ENCODE measurements around the gene SECISBP2L.

SECISBP2L gene

DNA sequence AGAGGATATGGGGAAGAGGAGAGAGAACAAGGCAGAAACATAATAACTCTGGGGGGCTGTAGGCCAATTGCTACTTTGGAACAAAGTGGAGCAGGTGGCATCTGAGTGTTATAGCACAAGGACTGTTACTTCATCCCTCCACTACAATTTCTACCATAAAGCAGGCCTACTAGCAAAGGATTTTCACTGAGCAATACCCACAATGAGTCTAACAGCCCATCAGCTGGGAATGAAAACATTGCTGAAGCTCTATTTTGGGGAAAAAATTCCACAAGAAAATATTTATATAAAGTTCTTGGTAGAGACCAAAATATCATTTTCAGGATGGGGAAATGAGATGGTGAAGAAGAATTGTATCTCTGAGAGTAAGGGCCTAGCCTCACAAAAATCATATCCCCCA lies 78.9 kb downstream of the SECISBP2L start:
- no peak for ATAC-seq
- Mint-ChIP-seq H3K4me3 (no peak overlapping the region), H3K9me3 (no peaks in the 10 kb centered on the region), H3K4me1 (peaks cover 21% of the 10 kb centered on the region), H3K36me3 (no peaks in the 10 kb centered on the region), H3K27ac (no peak overlapping the region), H3K27me3 (peaks cover 51% of the 10 kb centered on the region)

- H3K4me3 Mint-ChIP-seq: no peak overlapping the region
- peaks cover 21% of the 10 kb centered on the region for H3K4me1 Mint-ChIP-seq
- no peaks in the 10 kb centered on the region for H3K9me3 Mint-ChIP-seq
- peak; percentile 84 for ATAC-seq
- H3K27ac Mint-ChIP-seq: no peak overlapping the region
- H3K27me3 Mint-ChIP-seq: peaks cover 45% of the 10 kb centered on the region
- H3K36me3 Mint-ChIP-seq: no peaks in the 10 kb centered on the region
Observed at GRCh38 chr15:48966595-48967301, 79.5 kb downstream of the SECISBP2L start.

GRCh38 chr15:48965972-48966371 lies 80.3 kb downstream of the SECISBP2L start:
- Mint-ChIP-seq H3K4me3 (no peak overlapping the region), H3K9me3 (no peaks in the 10 kb centered on the region), H3K4me1 (peaks cover 21% of the 10 kb centered on the region), H3K36me3 (no peaks in the 10 kb centered on the region), H3K27ac (no peak overlapping the region), H3K27me3 (peaks cover 47% of the 10 kb centered on the region)
- peak; percentile 37 for ATAC-seq

DNA sequence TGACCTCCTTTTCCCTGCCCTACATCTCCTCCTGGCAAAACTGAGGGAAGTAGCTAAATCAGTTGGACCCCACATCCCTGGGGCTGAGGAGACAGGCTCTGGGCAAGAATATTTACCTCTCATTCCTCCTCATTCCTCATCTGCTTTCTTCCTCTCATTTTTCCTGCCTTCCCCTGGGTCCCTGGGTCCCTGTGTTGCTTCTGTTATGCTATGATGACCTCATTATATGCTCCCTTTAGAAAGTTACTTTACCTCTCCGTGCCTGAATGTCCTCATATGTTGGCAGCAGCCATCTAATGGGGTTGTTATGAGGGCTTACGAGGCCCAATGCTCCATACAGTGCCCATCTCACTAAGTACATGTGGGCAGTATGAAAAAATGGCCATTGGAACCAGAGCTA lies 81.3 kb downstream of the SECISBP2L start:
- H3K27ac Mint-ChIP-seq: no peak overlapping the region
- ATAC-seq: no peak
- no peak overlapping the region for H3K4me3 Mint-ChIP-seq

DNA sequence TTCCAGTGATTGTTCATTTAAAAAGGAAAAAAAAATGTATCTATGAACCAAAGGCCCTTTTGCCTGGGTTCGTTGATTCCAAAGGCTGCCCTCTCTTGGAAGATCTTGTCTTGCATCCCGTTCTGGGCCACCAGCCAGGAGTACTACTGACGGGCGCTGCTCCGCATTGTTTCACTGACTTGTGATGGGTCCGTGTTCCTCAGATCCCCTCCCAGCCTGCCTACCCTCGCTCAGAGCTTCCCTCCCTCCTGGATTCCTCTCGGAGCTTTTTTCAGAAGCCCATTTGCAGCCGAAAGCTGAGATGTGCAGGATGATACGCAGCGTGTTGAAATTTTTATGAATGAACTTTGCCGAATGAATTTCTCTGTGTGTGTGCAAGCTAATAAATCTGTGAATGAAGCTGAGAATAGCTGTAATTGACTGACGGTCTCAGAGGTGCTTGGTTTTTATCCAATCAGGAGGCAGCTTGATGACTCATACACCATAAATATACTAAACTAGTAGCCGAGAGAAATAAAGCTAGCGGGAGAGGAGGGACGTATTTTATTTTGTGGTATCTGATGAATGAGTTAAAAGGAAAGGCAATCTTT lies 82.6 kb downstream of the SECISBP2L start, which contains the start of gene SHC4:
Gene SHC4 (minus strand): TSS at position 396 of the 590 bp plus-strand sequence. CDS start 904 bp downstream, outside the sequence.
- Mint-ChIP-seq H3K4me3 (peak within 1 kb of the TSS; percentile 66), H3K27me3 (peaks cover 53% of the 10 kb centered on the region)

More for the DNA sequence above, 81.3 kb downstream of the SECISBP2L start:
- Mint-ChIP-seq H3K9me3 (no peaks in the 10 kb centered on the region), H3K27me3 (peaks cover 52% of the 10 kb centered on the region), H3K36me3 (no peaks in the 10 kb centered on the region), H3K4me1 (peaks cover 21% of the 10 kb centered on the region)

GRCh38 chr15:48962662-48963523 lies 83.4 kb downstream of the SECISBP2L start:
- peak; percentile 21 for ATAC-seq
- Mint-ChIP-seq H3K9me3 (no peaks in the 10 kb centered on the region), H3K27me3 (peaks cover 48% of the 10 kb centered on the region), H3K4me1 (peaks cover 21% of the 10 kb centered on the region), H3K36me3 (no peaks in the 10 kb centered on the region), H3K27ac (no peak overlapping the region), H3K4me3 (peak overlapping the region; percentile 66)

More for the DNA sequence above, 82.6 kb downstream of the SECISBP2L start, which contains the start of gene SHC4:
- H3K27ac Mint-ChIP-seq: no peak within 1 kb of the TSS
- ATAC-seq: no peak
- no peaks in the 10 kb centered on the region for H3K36me3 Mint-ChIP-seq
- H3K4me1 Mint-ChIP-seq: peaks cover 21% of the 10 kb centered on the region
- no peaks in the 10 kb centered on the region for H3K9me3 Mint-ChIP-seq

GRCh38 chr15:48955967-48956366 lies 90.3 kb downstream of the SECISBP2L start:
- Mint-ChIP-seq H3K9me3 (peaks cover 2% of the 10 kb centered on the region), H3K4me1 (no peaks in the 10 kb centered on the region), H3K27ac (no peak overlapping the region), H3K36me3 (no peaks in the 10 kb centered on the region), H3K4me3 (no peak overlapping the region), H3K27me3 (peaks cover 19% of the 10 kb centered on the region)
- ATAC-seq: no peak

DNA sequence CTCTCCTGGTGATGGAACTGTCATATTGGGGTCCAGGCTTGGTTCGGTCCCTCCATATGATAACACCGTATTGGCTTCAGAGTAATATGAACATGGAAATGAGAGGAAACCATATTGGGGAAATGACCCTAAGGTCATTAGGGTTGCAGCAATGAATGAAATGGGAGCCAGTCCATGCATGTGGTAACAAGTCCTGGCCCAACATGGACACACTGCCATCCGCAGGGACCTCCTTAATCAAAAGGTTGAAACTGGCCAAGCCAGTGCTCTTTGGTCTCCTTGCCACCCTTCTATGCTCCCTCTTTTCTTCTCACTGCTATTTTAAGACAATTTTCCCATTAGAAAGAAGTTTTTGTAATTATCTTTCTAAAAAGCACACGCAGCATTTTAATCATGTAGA lies 90.9 kb downstream of the SECISBP2L start:
- H3K27me3 Mint-ChIP-seq: peaks cover 23% of the 10 kb centered on the region
- no peak for ATAC-seq
- H3K4me1 Mint-ChIP-seq: no peaks in the 10 kb centered on the region
- H3K27ac Mint-ChIP-seq: no peak overlapping the region
- peaks cover 2% of the 10 kb centered on the region for H3K9me3 Mint-ChIP-seq
- H3K4me3 Mint-ChIP-seq: no peak overlapping the region
- no peaks in the 10 kb centered on the region for H3K36me3 Mint-ChIP-seq

DNA sequence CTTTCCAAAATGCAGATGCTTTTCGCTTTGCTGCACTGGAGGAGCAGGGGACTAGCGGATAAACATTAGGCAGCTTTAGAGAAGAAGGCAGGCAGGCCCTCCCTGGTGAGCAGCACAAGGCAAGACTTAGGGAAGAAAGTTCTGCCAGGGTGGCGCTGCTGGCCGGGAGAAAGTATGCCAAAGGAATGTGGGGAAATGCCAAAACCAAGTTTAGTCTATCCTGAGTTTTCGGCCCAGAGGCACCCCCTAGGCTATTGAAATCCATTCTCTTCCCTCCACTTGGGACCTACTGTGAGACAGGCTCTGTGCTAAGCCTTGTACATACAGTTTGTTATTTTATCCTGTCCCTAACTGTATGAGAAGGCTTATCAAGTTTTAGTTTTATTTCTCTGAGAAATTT lies 91.7 kb downstream of the SECISBP2L start:
- Mint-ChIP-seq H3K4me3 (no peak overlapping the region), H3K4me1 (no peaks in the 10 kb centered on the region), H3K9me3 (peaks cover 2% of the 10 kb centered on the region), H3K27me3 (peaks cover 19% of the 10 kb centered on the region), H3K27ac (no peak overlapping the region), H3K36me3 (no peaks in the 10 kb centered on the region)
- ATAC-seq: no peak

DNA sequence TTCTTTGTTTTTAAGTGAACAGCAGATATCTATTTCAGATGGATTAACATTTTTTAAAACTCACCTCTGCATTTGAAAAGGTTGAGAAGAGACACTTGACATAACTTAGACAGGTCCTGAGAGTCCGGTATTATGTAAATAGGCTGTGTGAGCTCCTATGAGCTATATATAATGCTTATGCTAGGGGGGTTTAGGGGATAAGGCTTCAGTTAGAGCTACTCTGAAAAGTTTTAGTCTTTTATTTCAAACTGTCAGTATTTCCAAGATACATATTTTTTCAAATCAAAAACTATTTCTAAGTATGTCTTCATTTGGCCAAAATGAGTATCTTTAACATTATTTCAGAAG lies 99.4 kb downstream of the SECISBP2L start:
- H3K27me3 Mint-ChIP-seq: peaks cover 25% of the 10 kb centered on the region
- no peak overlapping the region for H3K4me3 Mint-ChIP-seq
- H3K36me3 Mint-ChIP-seq: no peaks in the 10 kb centered on the region
- no peak overlapping the region for H3K27ac Mint-ChIP-seq
- no peak for ATAC-seq
- no peaks in the 10 kb centered on the region for H3K9me3 Mint-ChIP-seq
- H3K4me1 Mint-ChIP-seq: no peaks in the 10 kb centered on the region

GRCh38 chr15:48946074-48946839 lies 100.0 kb downstream of the SECISBP2L start:
- Mint-ChIP-seq H3K9me3 (no peaks in the 10 kb centered on the region), H3K27ac (no peak overlapping the region)

GRCh38 chr15:48945386-48945785 lies 100.9 kb downstream of the SECISBP2L start:
- H3K4me1 Mint-ChIP-seq: peaks cover 6% of the 10 kb centered on the region
- no peaks in the 10 kb centered on the region for H3K36me3 Mint-ChIP-seq
- H3K27me3 Mint-ChIP-seq: peaks cover 24% of the 10 kb centered on the region
- no peak overlapping the region for H3K27ac Mint-ChIP-seq
- ATAC-seq: no peak
- H3K4me3 Mint-ChIP-seq: no peak overlapping the region
- no peaks in the 10 kb centered on the region for H3K9me3 Mint-ChIP-seq

More at GRCh38 chr15:48946074-48946839, 100.0 kb downstream of the SECISBP2L start:
- no peak for ATAC-seq
- Mint-ChIP-seq H3K27me3 (peaks cover 24% of the 10 kb centered on the region), H3K36me3 (no peaks in the 10 kb centered on the region), H3K4me1 (no peaks in the 10 kb centered on the region), H3K4me3 (no peak overlapping the region)

DNA sequence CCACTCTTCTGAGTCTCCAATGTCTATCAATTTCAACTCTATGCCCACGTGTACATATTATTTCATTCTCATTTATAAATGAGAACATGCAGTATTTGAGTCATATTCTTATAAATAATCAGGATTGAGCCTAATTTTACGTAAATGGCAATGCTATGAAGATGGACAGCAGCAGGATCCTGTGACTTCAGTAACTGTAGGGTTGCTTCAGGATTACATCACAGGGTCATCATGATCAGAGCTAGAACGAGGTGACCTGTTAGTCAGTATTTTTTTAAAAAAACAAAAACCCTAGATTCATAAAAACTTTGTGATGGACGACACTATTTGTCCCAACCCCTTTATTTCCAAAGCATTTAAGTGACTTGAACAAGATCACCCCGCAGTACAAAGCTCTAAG lies 104.3 kb downstream of the SECISBP2L start:
- Mint-ChIP-seq H3K4me1 (peaks cover 7% of the 10 kb centered on the region), H3K36me3 (no peaks in the 10 kb centered on the region), H3K4me3 (no peak overlapping the region), H3K27me3 (peaks cover 39% of the 10 kb centered on the region), H3K27ac (no peak overlapping the region), H3K9me3 (no peaks in the 10 kb centered on the region)
- ATAC-seq: no peak

- no peaks in the 10 kb centered on the region for H3K36me3 Mint-ChIP-seq
- H3K27me3 Mint-ChIP-seq: peaks cover 30% of the 10 kb centered on the region
- H3K27ac Mint-ChIP-seq: no peak overlapping the region
- peak; percentile 72 for ATAC-seq
- no peak overlapping the region for H3K4me3 Mint-ChIP-seq
- H3K9me3 Mint-ChIP-seq: no peaks in the 10 kb centered on the region
- H3K4me1 Mint-ChIP-seq: peaks cover 7% of the 10 kb centered on the region
Observed at GRCh38 chr15:48940508-48940907, 105.7 kb downstream of the SECISBP2L start.

DNA sequence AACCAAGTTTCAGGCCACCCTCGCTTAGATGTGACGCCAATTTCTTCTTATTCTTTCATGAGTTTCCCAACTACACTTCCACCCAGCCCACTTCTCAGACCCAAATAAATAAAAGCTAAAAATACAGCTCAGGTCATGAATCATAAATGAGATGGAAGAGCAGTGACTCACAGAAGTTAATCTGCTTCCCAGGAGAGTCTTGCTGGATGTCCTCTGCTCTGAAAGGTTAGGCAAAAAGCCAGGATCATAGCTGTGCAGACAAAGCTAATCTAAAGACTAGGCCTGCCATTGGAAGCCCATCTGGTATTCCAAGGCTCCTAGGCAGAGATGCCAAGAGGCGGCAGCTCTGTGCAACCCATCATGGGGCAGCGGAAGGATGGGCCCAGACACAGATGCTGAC lies 106.6 kb downstream of the SECISBP2L start:
- no peaks in the 10 kb centered on the region for H3K36me3 Mint-ChIP-seq
- ATAC-seq: no peak
- no peak overlapping the region for H3K27ac Mint-ChIP-seq
- no peak overlapping the region for H3K4me3 Mint-ChIP-seq
- H3K4me1 Mint-ChIP-seq: peaks cover 7% of the 10 kb centered on the region
- peaks cover 30% of the 10 kb centered on the region for H3K27me3 Mint-ChIP-seq
- no peaks in the 10 kb centered on the region for H3K9me3 Mint-ChIP-seq
